ENCODE data around the gene HIBCH.

The HIBCH gene

GRCh38 chr2:190344276-190344827 lies 24.7 kb upstream of the HIBCH start:
- Histone ChIP-seq H3F3A (ENCODE audit: insufficient read depth, low read length) (no peaks in the 10 kb centered on the region), H2AFZ (ENCODE audit: low read length) (no peak overlapping the region), H3K4me3 (ENCODE audit: low read depth, low read length, poor library complexity, severe bottlenecking) (peak overlapping the region; percentile 56), H3K79me2 (ENCODE audit: insufficient read depth, low read length) (no peaks in the 10 kb centered on the region), H3K27me3 (ENCODE audit: insufficient read depth, low read length) (no peaks in the 10 kb centered on the region), H3K9me2 (ENCODE audit: low read depth, low read length) (no peaks in the 10 kb centered on the region), H3K27ac (ENCODE audit: low read depth, low read length, poor library complexity, severe bottlenecking) (no peak overlapping the region), H3K36me3 (ENCODE audit: insufficient read depth, low read length) (no peaks in the 10 kb centered on the region), H3K9me3 (ENCODE audit: low read length) (no peaks in the 10 kb centered on the region), H4K20me1 (ENCODE audit: insufficient read depth, low read length) (no peaks in the 10 kb centered on the region), H3K4me2 (ENCODE audit: low read length) (peak overlapping the region; percentile 81), H3K4me1 (ENCODE audit: insufficient read depth, low read length, severe bottlenecking) (peaks cover 14% of the 10 kb centered on the region), H3K9ac (ENCODE audit: low read length) (no peak overlapping the region; the same call in 1 of the 2 replicates)
- TF ChIP-seq EZH2 (IDR thresholded peaks at IDR 0.05; ENCODE audit: borderline replicate concordance, low read length) (no peak), CTCF (IDR thresholded peaks at IDR 0.05; ENCODE audit: low read length) (peak; percentile 36; the same call in 1 of the 2 replicates)

GRCh38 chr2:190343536-190344275 lies 24.1 kb upstream of the HIBCH start, which contains the start of gene INPP1:
Gene INPP1, plus strand, starts transcription at chr2:190343589. Its CDS starts 16,514 bp downstream, at chr2:190360103.
- TF ChIP-seq EZH2 (IDR thresholded peaks at IDR 0.05; ENCODE audit: borderline replicate concordance, low read length) (no peak), CTCF (IDR thresholded peaks at IDR 0.05; ENCODE audit: low read length) (no peak)
- Histone ChIP-seq H3K4me1 (ENCODE audit: insufficient read depth, low read length, severe bottlenecking) (peaks cover 14% of the 10 kb centered on the region), H3K79me2 (ENCODE audit: insufficient read depth, low read length) (no peaks in the 10 kb centered on the region), H3F3A (ENCODE audit: insufficient read depth, low read length) (no peaks in the 10 kb centered on the region), H3K4me3 (ENCODE audit: low read depth, low read length, poor library complexity, severe bottlenecking) (peak within 1 kb of the TSS; percentile 56), H3K36me3 (ENCODE audit: insufficient read depth, low read length) (no peaks in the 10 kb centered on the region), H3K9ac (ENCODE audit: low read length) (no peak within 1 kb of the TSS; the same call in 1 of the 2 replicates), H3K9me3 (ENCODE audit: low read length) (no peaks in the 10 kb centered on the region), H2AFZ (ENCODE audit: low read length) (no peak within 1 kb of the TSS), H3K27ac (ENCODE audit: low read depth, low read length, poor library complexity, severe bottlenecking) (no peak within 1 kb of the TSS), H4K20me1 (ENCODE audit: insufficient read depth, low read length) (no peaks in the 10 kb centered on the region), H3K9me2 (ENCODE audit: low read depth, low read length) (no peaks in the 10 kb centered on the region), H3K4me2 (ENCODE audit: low read length) (peak within 1 kb of the TSS; percentile 81), H3K27me3 (ENCODE audit: insufficient read depth, low read length) (no peaks in the 10 kb centered on the region)

GRCh38 chr2:190343089-190343535 lies 23.5 kb upstream of the HIBCH start:
- Histone ChIP-seq H3K4me2 (ENCODE audit: low read length) (peak overlapping the region; percentile 81), H3F3A (ENCODE audit: insufficient read depth, low read length) (no peaks in the 10 kb centered on the region), H3K9me2 (ENCODE audit: low read depth, low read length) (no peaks in the 10 kb centered on the region), H3K79me2 (ENCODE audit: insufficient read depth, low read length) (no peaks in the 10 kb centered on the region), H2AFZ (ENCODE audit: low read length) (no peak overlapping the region), H4K20me1 (ENCODE audit: insufficient read depth, low read length) (no peaks in the 10 kb centered on the region), H3K9me3 (ENCODE audit: low read length) (no peaks in the 10 kb centered on the region), H3K27ac (ENCODE audit: low read depth, low read length, poor library complexity, severe bottlenecking) (no peak overlapping the region), H3K27me3 (ENCODE audit: insufficient read depth, low read length) (no peaks in the 10 kb centered on the region), H3K9ac (ENCODE audit: low read length) (no peak overlapping the region; the same call in 1 of the 2 replicates), H3K4me3 (ENCODE audit: low read depth, low read length, poor library complexity, severe bottlenecking) (peak overlapping the region; percentile 56), H3K4me1 (ENCODE audit: insufficient read depth, low read length, severe bottlenecking) (peaks cover 14% of the 10 kb centered on the region), H3K36me3 (ENCODE audit: insufficient read depth, low read length) (no peaks in the 10 kb centered on the region)
- TF ChIP-seq CTCF (IDR thresholded peaks at IDR 0.05; ENCODE audit: low read length) (no peak), EZH2 (IDR thresholded peaks at IDR 0.05; ENCODE audit: borderline replicate concordance, low read length) (no peak)
